Measurements from ENCODE around the gene RNF34. TPM values are rescaled to one million over a fixed set of nuclear protein-coding genes. Genes with fewer than 3 reads are reported as not detected.

RNF34 gene
- total RNA-seq, 1 experiment from 2014 or later: 43.7 TPM

DNA sequence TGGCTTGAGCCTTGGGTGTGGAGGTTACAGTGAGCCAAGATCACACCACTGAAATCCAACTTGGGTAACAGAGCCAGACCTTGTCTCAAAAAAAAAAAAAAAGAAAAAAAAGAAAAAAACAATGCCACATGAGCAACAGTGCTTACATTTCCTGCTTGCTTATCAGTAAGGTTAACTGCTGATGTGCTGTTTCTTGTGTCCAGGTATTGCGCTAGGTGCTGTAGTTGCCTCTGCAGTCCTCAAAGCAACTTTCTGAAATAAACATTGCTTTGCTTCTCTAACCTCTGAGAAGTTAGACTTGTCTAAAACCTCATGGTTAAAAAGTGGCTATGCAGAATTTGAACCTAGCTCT lies 24.7 kb downstream of the RNF34 start:
- no peaks in the 10 kb centered on the region for H3K9me3 ChIP-seq (ENCODE audit: insufficient read depth, low read depth)
- H4K20me1 ChIP-seq (ENCODE audit: insufficient read depth): no peaks in the 10 kb centered on the region
- no peak for DNase-seq
- H3K27ac ChIP-seq: no peak overlapping the region
- BruUV-seq (replicated peaks): no TSS peak
- ChIA-PET CTCF (interaction anchor here (0.6 kb wide), 1 partner anchor 246 kb away, joined by 3 read pairs; no protein-coding TSS in a partner anchor), POLR2A (ENCODE audit: unreplicated experiment) (no interaction called here)
- H3K27me3 ChIP-seq (ENCODE audit: insufficient read depth, low read depth): no peaks in the 10 kb centered on the region
- intact Hi-C loops (cut with micrococcal nuclease; ENCODE audit: unreplicated experiment): no loop called here
- H3K4me1 ChIP-seq (replicated peaks; ENCODE audit: insufficient read depth): no peaks in the 10 kb centered on the region
- no peaks in the 10 kb centered on the region for H3K9me2 ChIP-seq (ENCODE audit: insufficient read depth)
- H3F3A ChIP-seq (ENCODE audit: insufficient read depth, low read depth): peaks cover 8% of the 10 kb centered on the region
- H3K79me2 ChIP-seq (ENCODE audit: low read depth): no peaks in the 10 kb centered on the region
- no peak overlapping the region for H3K4me3 ChIP-seq
- no peak for TF ChIP-seq EZH2 (IDR thresholded peaks at IDR 0.05; ENCODE audit: low read depth)
- TF ChIP-seq, protein P1, sequence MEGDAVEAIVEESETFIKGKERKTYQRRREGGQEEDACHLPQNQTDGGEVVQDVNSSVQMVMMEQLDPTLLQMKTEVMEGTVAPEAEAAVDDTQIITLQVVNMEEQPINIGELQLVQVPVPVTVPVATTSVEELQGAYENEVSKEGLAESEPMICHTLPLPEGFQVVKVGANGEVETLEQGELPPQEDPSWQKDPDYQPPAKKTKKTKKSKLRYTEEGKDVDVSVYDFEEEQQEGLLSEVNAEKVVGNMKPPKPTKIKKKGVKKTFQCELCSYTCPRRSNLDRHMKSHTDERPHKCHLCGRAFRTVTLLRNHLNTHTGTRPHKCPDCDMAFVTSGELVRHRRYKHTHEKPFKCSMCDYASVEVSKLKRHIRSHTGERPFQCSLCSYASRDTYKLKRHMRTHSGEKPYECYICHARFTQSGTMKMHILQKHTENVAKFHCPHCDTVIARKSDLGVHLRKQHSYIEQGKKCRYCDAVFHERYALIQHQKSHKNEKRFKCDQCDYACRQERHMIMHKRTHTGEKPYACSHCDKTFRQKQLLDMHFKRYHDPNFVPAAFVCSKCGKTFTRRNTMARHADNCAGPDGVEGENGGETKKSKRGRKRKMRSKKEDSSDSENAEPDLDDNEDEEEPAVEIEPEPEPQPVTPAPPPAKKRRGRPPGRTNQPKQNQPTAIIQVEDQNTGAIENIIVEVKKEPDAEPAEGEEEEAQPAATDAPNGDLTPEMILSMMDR (conservative IDR thresholded peaks at IDR 0.05): no peak
- no peak overlapping the region for H3K4me2 ChIP-seq
- H3K36me3 ChIP-seq (ENCODE audit: low read depth): peaks cover 29% of the 10 kb centered on the region
- H2AFZ ChIP-seq: no peak overlapping the region

DNA sequence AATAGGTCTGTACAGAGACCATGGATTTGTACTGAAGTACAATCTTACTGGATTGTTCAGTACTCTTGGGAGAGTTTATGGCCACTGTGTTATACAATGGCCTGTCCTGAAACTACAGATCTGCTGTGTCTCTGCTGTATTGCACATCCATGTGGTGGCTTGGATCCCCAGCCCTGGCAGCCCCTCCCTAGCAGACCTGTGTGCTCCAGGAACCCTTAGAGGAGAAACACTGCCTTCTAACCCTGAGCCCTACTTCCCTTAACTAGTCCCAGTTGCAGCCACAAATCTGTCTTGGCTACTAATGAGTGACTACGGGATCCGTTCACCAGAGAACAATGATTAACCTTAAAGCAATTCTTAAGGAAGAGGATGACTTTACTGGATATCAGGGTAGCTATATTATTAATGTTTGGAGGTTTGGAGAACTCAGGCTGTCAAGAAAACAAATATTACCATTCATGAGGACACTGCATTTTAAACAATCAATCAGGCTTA lies 27.7 kb downstream of the RNF34 start:
- no peak for DNase-seq
- no TSS peak for BruUV-seq (replicated peaks)
- Histone ChIP-seq H3F3A (ENCODE audit: insufficient read depth, low read depth) (peaks cover 16% of the 10 kb centered on the region), H3K79me2 (ENCODE audit: low read depth) (no peaks in the 10 kb centered on the region), H2AFZ (no peak overlapping the region), H3K4me3 (no peak overlapping the region), H3K4me1 (replicated peaks; ENCODE audit: insufficient read depth) (no peaks in the 10 kb centered on the region), H3K27ac (no peak overlapping the region), H3K9me2 (ENCODE audit: insufficient read depth) (no peaks in the 10 kb centered on the region), H3K9me3 (ENCODE audit: insufficient read depth, low read depth) (no peaks in the 10 kb centered on the region), H3K4me2 (no peak overlapping the region), H3K27me3 (ENCODE audit: insufficient read depth, low read depth) (no peaks in the 10 kb centered on the region), H4K20me1 (ENCODE audit: insufficient read depth) (no peaks in the 10 kb centered on the region), H3K36me3 (ENCODE audit: low read depth) (peaks cover 20% of the 10 kb centered on the region; the same call in 1 of the 2 replicates)
- ChIA-PET CTCF (no interaction called here), POLR2A (ENCODE audit: unreplicated experiment) (interaction anchor here (0.7 kb wide), 2 partner anchors 80 to 101 kb away, joined by 3 read pairs; no protein-coding TSS in a partner anchor)
- intact Hi-C loops (cut with micrococcal nuclease; ENCODE audit: unreplicated experiment): no loop called here
- TF ChIP-seq, protein P1 (conservative IDR thresholded peaks at IDR 0.05): no peak
- TF ChIP-seq EZH2 (IDR thresholded peaks at IDR 0.05; ENCODE audit: low read depth): no peak

DNA sequence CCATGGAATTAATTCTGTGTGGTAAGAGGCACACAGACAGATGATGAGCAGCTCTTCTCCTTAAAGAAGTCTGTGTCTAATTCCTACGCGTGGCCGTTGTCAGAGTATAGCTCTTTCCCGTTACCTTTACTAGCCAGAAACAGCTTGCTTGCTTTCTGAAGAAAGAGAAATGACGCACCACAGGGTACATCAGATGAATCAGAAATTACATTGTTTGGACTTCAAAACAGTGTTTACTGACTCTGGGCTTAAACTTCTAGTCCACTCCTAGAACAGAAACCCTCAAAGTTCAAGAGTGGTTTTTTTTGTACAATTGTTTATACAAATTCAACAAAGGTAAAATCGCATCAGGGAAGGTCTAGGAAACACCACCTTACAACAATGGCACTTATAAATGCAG lies 29.0 kb downstream of the RNF34 start:
- H3K79me2 ChIP-seq (ENCODE audit: low read depth): no peaks in the 10 kb centered on the region
- no peaks in the 10 kb centered on the region for H4K20me1 ChIP-seq (ENCODE audit: insufficient read depth)
- TF ChIP-seq, protein P1 (conservative IDR thresholded peaks at IDR 0.05): no peak
- no peak for TF ChIP-seq EZH2 (IDR thresholded peaks at IDR 0.05; ENCODE audit: low read depth)
- peaks cover 20% of the 10 kb centered on the region; the same call in 1 of the 2 replicates for H3K36me3 ChIP-seq (ENCODE audit: low read depth)
- H3F3A ChIP-seq (ENCODE audit: insufficient read depth, low read depth): peaks cover 22% of the 10 kb centered on the region
- H2AFZ ChIP-seq: no peak overlapping the region
- no peak overlapping the region for H3K27ac ChIP-seq
- no peaks in the 10 kb centered on the region for H3K9me3 ChIP-seq (ENCODE audit: insufficient read depth, low read depth)
- no peak for DNase-seq
- ChIA-PET POLR2A (ENCODE audit: unreplicated experiment) (no interaction called here), CTCF (no interaction called here)
- no peak overlapping the region for H3K4me3 ChIP-seq
- no TSS peak for BruUV-seq (replicated peaks)
- intact Hi-C loops (cut with micrococcal nuclease; ENCODE audit: unreplicated experiment): no loop called here
- H3K4me2 ChIP-seq: no peak overlapping the region
- no peaks in the 10 kb centered on the region for H3K9me2 ChIP-seq (ENCODE audit: insufficient read depth)
- no peaks in the 10 kb centered on the region for H3K4me1 ChIP-seq (replicated peaks; ENCODE audit: insufficient read depth)
- H3K27me3 ChIP-seq (ENCODE audit: insufficient read depth, low read depth): no peaks in the 10 kb centered on the region
